H9 (cell line): ENCODE measurements around the gene ALKBH5. TPM values are rescaled to one million over a fixed set of nuclear protein-coding genes. Genes with fewer than 3 reads are reported as not detected.

Source experiments
- DNase-seq: peaks from one replicate; pipeline ENCODE4 v3.0.0-alpha.2; 2017
- H2AFZ ChIP-seq: one replicate; pipeline ENCODE4 v1.6.1; 2013; ENCODE audit warnings: mild to moderate bottlenecking, low read length, control low read depth, moderate library complexity
- H2AK5ac ChIP-seq: 2 replicates; pipeline ENCODE4 v1.6.1; 2013; ENCODE audit warnings: low read length, control low read depth, mixed read lengths; ENCODE audit not compliant: insufficient read length
- H2BK120ac ChIP-seq: one replicate; pipeline ENCODE4 v1.6.1; 2013; ENCODE audit warnings: low read depth, mild to moderate bottlenecking, low read length, control low read depth, inconsistent platforms; ENCODE audit not compliant: poor library complexity, severe bottlenecking
- H2BK12ac ChIP-seq: 2 replicates; pipeline ENCODE4 v1.6.1; 2013; ENCODE audit warnings: low read length, control low read depth, mixed read lengths, low read depth; ENCODE audit not compliant: insufficient read length
- H2BK15ac ChIP-seq: 2 replicates; pipeline ENCODE4 v1.6.1; 2013; ENCODE audit warnings: low read depth, low read length, control low read depth
- H2BK20ac ChIP-seq: one replicate; pipeline ENCODE4 v1.6.1; 2013; ENCODE audit warnings: low read depth, mild to moderate bottlenecking, low read length, control low read depth, inconsistent platforms; ENCODE audit not compliant: poor library complexity, severe bottlenecking
- H2BK5ac ChIP-seq: 2 replicates; pipeline ENCODE4 v1.6.1; 2013; ENCODE audit warnings: low read length, control low read depth, mixed read lengths; ENCODE audit not compliant: insufficient read length
- H3K14ac ChIP-seq: 2 replicates; pipeline ENCODE4 v1.6.1; 2013; ENCODE audit warnings: low read length, control low read depth; ENCODE audit not compliant: insufficient read depth
- H3K18ac ChIP-seq: 2 replicates; pipeline ENCODE4 v1.6.1; 2013; ENCODE audit warnings: low read depth, mild to moderate bottlenecking, mixed read lengths, low read length, control low read depth; ENCODE audit not compliant: insufficient read length
- H3K23ac ChIP-seq: 2 replicates; pipeline ENCODE4 v1.6.1; 2013; ENCODE audit warnings: low read length, control low read depth, mixed read lengths, low read depth; ENCODE audit not compliant: insufficient read length
- H3K23me2 ChIP-seq: 2 replicates; pipeline ENCODE4 v1.6.1; 2013; ENCODE audit warnings: low read depth, mild to moderate bottlenecking, mixed read lengths, low read length, control low read depth; ENCODE audit not compliant: insufficient read length, poor library complexity, severe bottlenecking
- H3K27ac ChIP-seq: 2 replicates; pipeline ENCODE4 v1.5.1; 2013; ENCODE audit warnings: low read length, control low read depth, mixed read lengths, low read depth; ENCODE audit not compliant: insufficient read length
- H3K27me3 ChIP-seq: 2 replicates; pipeline ENCODE4 v1.6.1; 2013; ENCODE audit warnings: low read length, control low read depth, inconsistent platforms; ENCODE audit not compliant: insufficient read depth
- H3K4ac ChIP-seq: 2 replicates; pipeline ENCODE4 v1.6.1; 2013; ENCODE audit warnings: low read depth, mild to moderate bottlenecking, control low read depth, inconsistent platforms, low read length, moderate library complexity
- H3K4me1 ChIP-seq: 2 replicates; pipeline ENCODE4 v1.6.1; 2013; ENCODE audit warnings: low read length, control low read depth, inconsistent platforms; ENCODE audit not compliant: insufficient read depth
- H3K4me2 ChIP-seq: 2 replicates; pipeline ENCODE4 v1.6.1; 2013; ENCODE audit warnings: low read length, control low read depth, mixed read lengths; ENCODE audit not compliant: insufficient read length, insufficient read depth
- H3K56ac ChIP-seq: 2 replicates; pipeline ENCODE4 v1.6.1; 2013; ENCODE audit warnings: low read depth, mild to moderate bottlenecking, mixed read lengths, low read length, control low read depth; ENCODE audit not compliant: insufficient read length
- H3K79me1 ChIP-seq: 2 replicates; pipeline ENCODE4 v1.6.1; 2013; ENCODE audit warnings: low read depth, mild to moderate bottlenecking, moderate library complexity, low read length, control low read depth, inconsistent platforms; ENCODE audit not compliant: insufficient read depth, poor library complexity, severe bottlenecking
- H3K79me2 ChIP-seq: 2 replicates; pipeline ENCODE4 v1.6.1; 2013; ENCODE audit warnings: low read length, control low read depth, inconsistent platforms; ENCODE audit not compliant: insufficient read depth
- H3K9ac ChIP-seq: 2 replicates; pipeline ENCODE4 v1.6.1; 2013; ENCODE audit warnings: low read length, control low read depth, mixed read lengths; ENCODE audit not compliant: insufficient read length; ENCODE audit errors: extremely low read depth
- H3K9me3 ChIP-seq: one replicate; pipeline ENCODE4 v1.6.1; 2013; ENCODE audit warnings: low read depth, low read length, inconsistent platforms; ENCODE audit not compliant: control insufficient read depth
- H3T11ph ChIP-seq: one replicate; pipeline ENCODE4 v1.6.1; 2013; ENCODE audit warnings: mild to moderate bottlenecking, low read length, control low read depth, inconsistent platforms
- H4K20me1 ChIP-seq: one replicate; pipeline ENCODE4 v1.6.1; 2013; ENCODE audit not compliant: control insufficient read depth, insufficient read length, insufficient read depth
- H4K5ac ChIP-seq: 2 replicates; pipeline ENCODE4 v1.6.1; 2013; ENCODE audit warnings: low read depth, mild to moderate bottlenecking, mixed read lengths, low read length, control low read depth; ENCODE audit not compliant: insufficient read length
- H4K8ac ChIP-seq: replicated peaks from 2 replicates; pipeline ENCODE4 v1.6.1; 2013; ENCODE audit warnings: low read length, control low read depth, mixed read lengths, low read depth; ENCODE audit not compliant: insufficient read length
- H4K91ac ChIP-seq: 2 replicates; pipeline ENCODE4 v1.6.1; 2013; ENCODE audit warnings: low read depth, mild to moderate bottlenecking, moderate library complexity, mixed read lengths, low read length, control low read depth; ENCODE audit not compliant: insufficient read length
- H3K27ac Mint-ChIP-seq, 3 experiments: 2 replicates in 2 of 3; 3 replicates in 1 of 3; pipeline ENCODE4 v1.8.0; 2020 to 2021; ENCODE audit warnings: mixed read lengths in 3 of 3, mild to moderate bottlenecking in 1 of 3, moderate library complexity in 1 of 3
- H3K27me3 Mint-ChIP-seq: 2 replicates; pipeline ENCODE4 v1.8.0; 2021; ENCODE audit warnings: low read depth, mild to moderate bottlenecking, moderate library complexity, mixed read lengths
- H3K36me3 Mint-ChIP-seq, 3 experiments: 2 replicates in 2 of 3; 3 replicates in 1 of 3; pipeline ENCODE4 v1.8.0; 2020 to 2021; ENCODE audit warnings: low read depth in 3 of 3, mixed read lengths in 3 of 3; ENCODE audit not compliant: insufficient read depth in 1 of 3
- H3K4me1 Mint-ChIP-seq, 2 experiments: 2 replicates each; pipeline ENCODE4 v1.8.0; 2020; ENCODE audit warnings: mixed read lengths in 2 of 2
- H3K4me3 Mint-ChIP-seq, 2 experiments: 2 replicates in 1 of 2; 3 replicates in 1 of 2; pipeline ENCODE4 v1.8.0; 2020 to 2021; ENCODE audit warnings: mild to moderate bottlenecking in 2 of 2, mixed read lengths in 2 of 2, moderate library complexity in 1 of 2
- H3K9me3 Mint-ChIP-seq, 2 experiments: 2 replicates in 1 of 2; 3 replicates in 1 of 2; pipeline ENCODE4 v1.8.0; 2020; ENCODE audit warnings: mild to moderate bottlenecking in 2 of 2, mixed read lengths in 2 of 2, moderate library complexity in 1 of 2
- WGBS: extraction: QIAGEN DNeasy Blood & Tissue Kit; methylation state at CpG from one replicate; pipeline ENCODE4 v1.1.7; 2013; ENCODE audit warnings: missing lambda C conversion rate, low lambda C conversion rate, mixed read lengths; ENCODE audit not compliant: insufficient read length; ENCODE audit errors: extremely low coverage; 5-methylcytosine and 5-hydroxymethylcytosine counted together
- total RNA-seq: library from RNA; stranded (reverse); gene quantifications from 2 replicates; pipeline ENCODE4 v1.2.1, GENCODE V29; 2021
- TF ChIP-seq, protein P1 (sequence below): fragments of 200-600 bp; sonication (generic); conservative IDR thresholded peaks from 3 replicates; pipeline ENCODE4 v1.8.0; 2021; ENCODE audit warnings: antibody characterized with exemption, mild to moderate bottlenecking

ALKBH5 gene
- total RNA-seq, 1 experiment from 2014 or later, result 89.8 TPM

DNA sequence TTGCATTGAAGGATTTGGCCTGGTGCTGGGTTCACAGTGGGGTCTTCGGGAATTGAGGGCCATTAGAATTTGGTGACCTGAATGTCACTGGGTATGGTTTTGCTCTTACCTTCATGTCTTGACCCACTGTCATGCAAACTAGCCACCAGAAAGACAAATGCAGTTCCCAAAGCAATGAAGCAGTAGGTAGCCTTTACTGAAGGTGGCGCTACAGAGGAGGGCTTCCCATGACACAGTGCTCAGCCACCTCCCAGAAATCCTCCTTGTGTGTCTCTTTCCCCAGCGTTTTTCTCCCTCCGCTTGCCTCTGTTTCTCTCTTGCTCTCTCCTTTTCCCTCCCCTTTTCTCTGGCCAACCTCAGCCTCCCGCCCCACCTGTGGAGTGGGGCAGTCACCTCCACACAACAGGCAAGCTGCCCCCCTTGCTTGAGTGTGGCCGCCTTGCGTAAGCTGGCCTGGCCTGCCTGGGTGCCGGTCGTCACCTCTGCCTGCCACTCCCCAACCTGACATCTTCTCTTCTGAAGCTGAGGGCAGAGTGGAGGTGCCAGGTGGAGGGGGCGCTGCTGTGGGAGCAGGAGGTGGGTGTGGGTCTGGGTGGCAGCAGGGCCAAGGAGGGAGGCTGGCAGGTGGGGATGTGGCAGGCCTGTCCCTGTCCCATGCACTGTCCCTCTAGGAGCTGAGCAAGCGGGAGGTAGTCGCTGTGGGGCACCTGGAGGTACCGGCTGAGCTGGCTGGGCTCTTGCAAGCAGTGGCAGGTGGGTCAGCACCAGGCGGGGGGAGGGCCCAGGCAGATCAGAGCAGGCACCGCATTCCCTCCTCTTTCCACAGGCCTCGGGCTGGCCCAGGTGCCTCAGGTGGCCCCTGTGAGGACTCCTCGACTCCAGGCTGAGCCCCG lies 40.3 kb upstream of the ALKBH5 start:
- Mint-ChIP-seq H3K9me3 (no peaks in the 10 kb centered on the region), H3K4me1 (peaks cover 9 to 22% of the 10 kb centered on the region in 2 experiments), H3K27me3 (peaks cover 10% of the 10 kb centered on the region), H3K36me3 (no peaks in the 10 kb centered on the region), H3K27ac (peak overlapping the region in 2 of 3 experiments; percentile 41 to 66; a peak in 1 of 7 replicates), H3K4me3 (no peak overlapping the region; a peak in 1 of 5 replicates)
- no peak overlapping the region for H2BK5ac ChIP-seq
- H3K4me1 ChIP-seq, result peaks cover 3% of the 10 kb centered on the region; the same call in 1 of the 2 replicates
- H2BK15ac ChIP-seq, result no peak overlapping the region
- no peak overlapping the region for H3K4me2 ChIP-seq
- H3K23me2 ChIP-seq, result no peaks in the 10 kb centered on the region
- H3K27me3 ChIP-seq, result no peaks in the 10 kb centered on the region
- no peak overlapping the region for H3K27ac ChIP-seq
- no peak overlapping the region for H4K91ac ChIP-seq
- H3K9me3 ChIP-seq, result no peaks in the 10 kb centered on the region
- H2BK20ac ChIP-seq, result no peak overlapping the region
- H3K79me2 ChIP-seq, result no peaks in the 10 kb centered on the region
- no peak overlapping the region for H3K18ac ChIP-seq
- no peak overlapping the region for H2AFZ ChIP-seq
- no peak overlapping the region for H2BK120ac ChIP-seq
- no peak overlapping the region for H4K8ac ChIP-seq
- no peaks in the 10 kb centered on the region for H3K79me1 ChIP-seq
- no peak overlapping the region for H4K5ac ChIP-seq
- H2AK5ac ChIP-seq, result no peak overlapping the region
- no peak overlapping the region for H3K56ac ChIP-seq
- H2BK12ac ChIP-seq, result no peak overlapping the region
- H3K9ac ChIP-seq, result no peak overlapping the region
- TF ChIP-seq, protein P1, sequence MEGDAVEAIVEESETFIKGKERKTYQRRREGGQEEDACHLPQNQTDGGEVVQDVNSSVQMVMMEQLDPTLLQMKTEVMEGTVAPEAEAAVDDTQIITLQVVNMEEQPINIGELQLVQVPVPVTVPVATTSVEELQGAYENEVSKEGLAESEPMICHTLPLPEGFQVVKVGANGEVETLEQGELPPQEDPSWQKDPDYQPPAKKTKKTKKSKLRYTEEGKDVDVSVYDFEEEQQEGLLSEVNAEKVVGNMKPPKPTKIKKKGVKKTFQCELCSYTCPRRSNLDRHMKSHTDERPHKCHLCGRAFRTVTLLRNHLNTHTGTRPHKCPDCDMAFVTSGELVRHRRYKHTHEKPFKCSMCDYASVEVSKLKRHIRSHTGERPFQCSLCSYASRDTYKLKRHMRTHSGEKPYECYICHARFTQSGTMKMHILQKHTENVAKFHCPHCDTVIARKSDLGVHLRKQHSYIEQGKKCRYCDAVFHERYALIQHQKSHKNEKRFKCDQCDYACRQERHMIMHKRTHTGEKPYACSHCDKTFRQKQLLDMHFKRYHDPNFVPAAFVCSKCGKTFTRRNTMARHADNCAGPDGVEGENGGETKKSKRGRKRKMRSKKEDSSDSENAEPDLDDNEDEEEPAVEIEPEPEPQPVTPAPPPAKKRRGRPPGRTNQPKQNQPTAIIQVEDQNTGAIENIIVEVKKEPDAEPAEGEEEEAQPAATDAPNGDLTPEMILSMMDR, result peak; percentile 81
- peak; percentile 87 for DNase-seq
- H3K23ac ChIP-seq, result no peak overlapping the region
- no peaks in the 10 kb centered on the region for H4K20me1 ChIP-seq
- no peak overlapping the region for H3T11ph ChIP-seq
- H3K14ac ChIP-seq, result no peak overlapping the region; the same call in 1 of the 2 replicates
- WGBS, result no CpG with 5 or more reads among the region's 18 CpGs
- H3K4ac ChIP-seq, result no peak overlapping the region
